Chondrocyte (in vitro differentiated cells): ENCODE measurements around the gene HPCAL1. TPM values are rescaled to one million over a fixed set of nuclear protein-coding genes. Genes with fewer than 3 reads are reported as not detected.

Source experiments
- DNase-seq: peaks from one replicate; pipeline ENCODE4 v3.0.0; 2021; ENCODE audit warnings: mixed read lengths, low spot score
- H3K27ac Mint-ChIP-seq: one replicate; pipeline ENCODE4 v1.8.0; 2021; ENCODE audit warnings: mild to moderate bottlenecking, moderate library complexity, mixed read lengths; ENCODE audit not compliant: unreplicated experiment
- H3K27me3 Mint-ChIP-seq: 2 replicates; pipeline ENCODE4 v1.8.0; 2021; ENCODE audit warnings: low read depth, mixed read lengths
- H3K36me3 Mint-ChIP-seq: 2 replicates; pipeline ENCODE4 v1.8.0; 2021; ENCODE audit warnings: low read depth, mixed read lengths
- H3K4me1 Mint-ChIP-seq: 2 replicates; pipeline ENCODE4 v1.8.0; 2021; ENCODE audit warnings: low read depth, mild to moderate bottlenecking, mixed read lengths
- H3K4me3 Mint-ChIP-seq: one replicate; pipeline ENCODE4 v1.8.0; 2021; ENCODE audit warnings: mild to moderate bottlenecking, moderate library complexity, mixed read lengths; ENCODE audit not compliant: unreplicated experiment
- H3K9me3 Mint-ChIP-seq: 2 replicates; pipeline ENCODE4 v1.8.0; 2021; ENCODE audit warnings: low read depth, mixed read lengths
- CTCF ChIP-seq: fragments of 200-600 bp; sonication (generic); IDR thresholded peaks from 2 replicates; pipeline ENCODE4 v1.5.0; 2021; ENCODE audit warnings: antibody characterized with exemption, mild to moderate bottlenecking, moderate library complexity
- total RNA-seq: library from RNA; stranded (reverse); gene quantifications from 3 replicates; pipeline ENCODE4 v1.2.1, GENCODE V29; 2021

The HPCAL1 gene
- total RNA-seq, 1 donor from 2014 or later = 19.3 TPM

GRCh38 chr2:10311736-10312135 lies 9.0 kb downstream of the HPCAL1 start:
- DNase-seq = no peak
- Mint-ChIP-seq H3K4me1 (no peaks in the 10 kb centered on the region), H3K27me3 (no peaks in the 10 kb centered on the region), H3K9me3 (no peaks in the 10 kb centered on the region), H3K4me3 (no peak overlapping the region), H3K36me3 (no peaks in the 10 kb centered on the region), H3K27ac (no peak overlapping the region)
- no peak for TF ChIP-seq CTCF

DNA sequence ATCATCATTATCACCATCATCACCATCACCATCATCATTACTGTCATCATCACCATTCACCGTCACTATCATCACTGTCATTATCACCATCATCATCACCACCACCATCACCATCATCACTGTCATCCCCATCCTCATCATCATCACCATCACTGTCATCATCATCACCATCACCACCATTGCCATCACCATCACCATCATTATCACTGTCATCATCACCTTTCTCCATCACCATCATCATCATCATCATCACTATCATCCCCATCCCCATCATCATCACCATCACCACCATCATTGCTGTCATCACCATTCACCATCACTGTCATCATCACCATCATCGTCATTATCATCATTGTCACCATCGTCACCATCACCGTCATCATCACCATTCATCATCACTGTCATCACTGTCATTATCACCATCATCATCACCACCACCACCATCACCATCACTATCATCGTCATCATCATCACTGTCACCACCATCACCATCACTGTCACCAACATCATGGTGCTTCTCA lies 9.8 kb downstream of the HPCAL1 start:
- TF ChIP-seq CTCF = no peak
- no peak overlapping the region for H3K4me3 Mint-ChIP-seq
- no peak overlapping the region for H3K27ac Mint-ChIP-seq
- H3K4me1 Mint-ChIP-seq = no peaks in the 10 kb centered on the region
- H3K9me3 Mint-ChIP-seq = no peaks in the 10 kb centered on the region
- no peaks in the 10 kb centered on the region for H3K36me3 Mint-ChIP-seq
- no peak for DNase-seq
- no peaks in the 10 kb centered on the region for H3K27me3 Mint-ChIP-seq

GRCh38 chr2:10316336-10316735 lies 13.6 kb downstream of the HPCAL1 start:
- TF ChIP-seq CTCF = no peak
- DNase-seq = no peak
- Mint-ChIP-seq H3K4me3 (no peak overlapping the region), H3K36me3 (no peaks in the 10 kb centered on the region), H3K27ac (no peak overlapping the region), H3K4me1 (no peaks in the 10 kb centered on the region), H3K9me3 (no peaks in the 10 kb centered on the region), H3K27me3 (no peaks in the 10 kb centered on the region)

DNA sequence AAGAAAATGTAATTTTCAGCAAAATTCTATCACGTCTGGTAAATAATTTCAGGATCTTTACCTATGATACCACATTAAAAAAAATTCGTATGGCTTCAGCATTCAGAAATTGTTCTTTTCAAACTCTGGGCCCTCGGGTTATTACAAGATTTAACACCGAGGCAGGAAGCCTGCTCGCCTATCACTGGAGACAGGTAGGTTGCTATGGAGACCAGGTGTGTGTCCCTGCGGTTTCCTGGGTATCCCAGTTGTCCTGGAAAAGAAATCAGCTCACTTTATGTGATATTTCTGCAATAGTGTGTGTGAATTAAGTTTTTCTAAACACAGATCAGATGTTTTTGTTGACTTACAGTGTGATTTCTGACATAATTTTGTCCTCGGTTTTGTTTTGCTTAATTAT lies 14.2 kb downstream of the HPCAL1 start:
- Mint-ChIP-seq H3K36me3 (no peaks in the 10 kb centered on the region), H3K9me3 (no peaks in the 10 kb centered on the region), H3K4me1 (no peaks in the 10 kb centered on the region), H3K27me3 (no peaks in the 10 kb centered on the region), H3K4me3 (no peak overlapping the region), H3K27ac (no peak overlapping the region)
- DNase-seq = no peak
- TF ChIP-seq CTCF = no peak

DNA sequence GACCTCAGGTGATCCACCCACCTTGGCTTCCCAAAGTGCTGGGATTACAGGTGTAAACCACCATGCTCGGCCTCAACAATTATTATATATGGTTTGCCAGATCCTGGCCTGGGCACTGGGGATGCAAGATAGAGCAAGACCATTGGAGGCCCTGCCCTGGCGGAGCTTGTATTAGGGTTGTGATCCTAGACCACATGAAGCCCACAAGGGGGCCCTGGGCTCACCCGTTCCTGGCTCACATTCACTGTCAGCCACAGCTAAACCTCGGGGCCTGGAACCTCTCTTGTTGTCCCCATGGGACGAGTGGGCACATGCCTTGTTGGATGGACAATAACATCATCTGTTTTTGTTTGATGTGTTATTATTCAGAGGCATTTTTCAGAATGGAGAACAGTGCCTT lies 14.9 kb downstream of the HPCAL1 start:
- DNase-seq = peak; percentile 60
- no peak overlapping the region for H3K4me3 Mint-ChIP-seq

More for the DNA sequence above, 14.9 kb downstream of the HPCAL1 start:
- Mint-ChIP-seq H3K27me3 (no peaks in the 10 kb centered on the region), H3K9me3 (no peaks in the 10 kb centered on the region), H3K27ac (no peak overlapping the region), H3K4me1 (no peaks in the 10 kb centered on the region), H3K36me3 (no peaks in the 10 kb centered on the region)
- no peak for TF ChIP-seq CTCF
